K562 (cell line): ENCODE measurements around the gene POPDC2. TPM values are rescaled to one million over a fixed set of nuclear protein-coding genes. Genes with fewer than 3 reads are reported as not detected.

Experiments used
- ARID1B ChIP-seq: fragments of 450-650 bp; IDR thresholded peaks from 2 replicates; pipeline ENCODE4 v1.6.1; 2016; ENCODE audit warnings: antibody characterized with exemption, mild to moderate bottlenecking, inconsistent platforms
- BRD4 ChIP-seq: fragments of 200-600 bp; sonication (generic); IDR thresholded peaks from 2 replicates; pipeline ENCODE4 v1.6.1; 2017; ENCODE audit warnings: inconsistent platforms
- DACH1 ChIP-seq: fragments of 450-650 bp; IDR thresholded peaks from 2 replicates; pipeline ENCODE4 v1.6.1; 2018; ENCODE audit not compliant: partially characterized antibody
- EP300 ChIP-seq: IDR thresholded peaks from 2 replicates; pipeline ENCODE4 v1.6.1; 2012; ENCODE audit warnings: low read length, improper control_type of control experiment
- IRF2 ChIP-seq: sonication (generic); formaldehyde crosslinking; IDR thresholded peaks from 2 replicates; pipeline ENCODE4 v1.8.1; 2022; ENCODE audit warnings: mild to moderate bottlenecking, missing genetic modification reagents
- JUN ChIP-seq, 2 experiments: sonication (generic) in 1 of 2; formaldehyde crosslinking in 1 of 2; IDR thresholded peaks; 2 replicates each; pipeline versions ENCODE4 v1.6.1 to v1.8.0; 2012 to 2022; ENCODE audit warnings: borderline replicate concordance in 2 of 2, mild to moderate bottlenecking in 2 of 2, improper control_type of control experiment in 1 of 2, low read depth in 1 of 2, low read length in 1 of 2, missing genetic modification reagents in 1 of 2
- MEIS2 ChIP-seq: fragments of 450-650 bp; IDR thresholded peaks from 2 replicates; pipeline ENCODE4 v1.6.1; 2014; ENCODE audit warnings: mild to moderate bottlenecking; ENCODE audit not compliant: partially characterized antibody
- PURB ChIP-seq: sonication (generic); formaldehyde crosslinking; IDR thresholded peaks from 2 replicates; pipeline ENCODE4 v1.9.0; 2021; ENCODE audit warnings: low read depth, mild to moderate bottlenecking, missing genetic modification reagents
- RUNX1 ChIP-seq: sonication (generic); IDR thresholded peaks from 2 replicates; pipeline ENCODE4 v1.6.1; 2016; ENCODE audit warnings: antibody characterized with exemption, low read depth
- SMARCA4 ChIP-seq: fragments of 450-650 bp; IDR thresholded peaks from 2 replicates; pipeline ENCODE4 v1.6.1; 2016
- TCF3 ChIP-seq: sonication (generic); formaldehyde crosslinking; IDR thresholded peaks from 2 replicates; pipeline ENCODE4 v1.4.0; 2020; ENCODE audit warnings: mild to moderate bottlenecking, missing genetic modification reagents
- TEAD4 ChIP-seq, 2 experiments: sonication (generic) in 1 of 2; formaldehyde crosslinking in 1 of 2; IDR thresholded peaks; 2 replicates each; pipeline versions ENCODE4 v1.6.1 to v1.8.0; 2012 to 2022; ENCODE audit warnings: borderline replicate concordance in 1 of 2, inconsistent platforms in 1 of 2, low read length in 1 of 2, mild to moderate bottlenecking in 1 of 2, missing genetic modification reagents in 1 of 2
- ZNF3 ChIP-seq: fragments of 250-450 bp; sonication (Bioruptor Pico); IDR thresholded peaks from 2 replicates; pipeline ENCODE4 v1.5.0; 2021; ENCODE audit warnings: mild to moderate bottlenecking, moderate library complexity
- ZNF384 ChIP-seq: IDR thresholded peaks from 2 replicates; pipeline ENCODE4 v1.6.1; 2012; ENCODE audit warnings: low read depth, low read length, improper control_type of control experiment
- polyA plus RNA-seq, 8 experiments: library from polyadenylated mRNA; depleted of rRNA in 4 of 8; stranded (reverse) in 5 of 8; unstranded in 3 of 8; fragments of >200 nt; fragmentation: Nextera tagmentation in 2 of 8; fragmentation: Illumina TruSeq in 1 of 8; extraction: Ambion mirVana in 2 of 8; extraction: Trizol in 1 of 8; gene quantifications; 2 replicates each; pipeline versions ENCODE4 v1.2.1 to v1.2.3, GENCODE V29; 2011 to 2014; ENCODE audit warnings: inconsistent platforms in 1 of 8, missing spikeins in 1 of 8
- total RNA-seq, 7 experiments: library from RNA; depleted of rRNA in 6 of 7; stranded (reverse); fragments of >200 nt in 6 of 7; fragmentation: Illumina TruSeq in 2 of 7; extraction: Trizol in 2 of 7; gene quantifications; 2 replicates each; pipeline versions ENCODE4 v1.2.1 to v1.2.3, GENCODE V29; 2011 to 2021; ENCODE audit warnings: low replicate concordance in 1 of 7
- TF ChIP-seq, protein P1 (sequence below): sonication (generic); IDR thresholded peaks from 2 replicates; pipeline ENCODE4 v1.6.1; 2016
- TF ChIP-seq, protein P2 (sequence below): fragments of 200-800 bp; sonication (Bioruptor generic); IDR thresholded peaks from 2 replicates; pipeline ENCODE4 v1.6.1; 2017; ENCODE audit warnings: missing genetic modification characterization, missing compliant biosample characterization
- TF ChIP-seq, protein P3 (sequence below): IDR thresholded peaks from 2 replicates; pipeline ENCODE4 v1.6.1; 2016; ENCODE audit warnings: missing genetic modification characterization, missing compliant biosample characterization
- TF ChIP-seq, protein P4 (sequence below), 3 experiments: fragments of 200-800 bp in 1 of 3; fragments of 250-450 bp in 1 of 3; fragments of 450-650 bp in 1 of 3; sonication (Bioruptor Pico) in 1 of 3; sonication (Bioruptor generic) in 1 of 3; formaldehyde crosslinking in 1 of 3; IDR thresholded peaks; 2 replicates each; pipeline versions ENCODE4 v1.6.1 to v1.8.0; 2016 to 2022; ENCODE audit warnings: mild to moderate bottlenecking in 2 of 3, missing genetic modification characterization in 2 of 3, missing compliant biosample characterization in 1 of 3, moderate library complexity in 1 of 3

The POPDC2 gene
- total and polyA plus RNA-seq, 9 of the 15 experiments (the other 6 are each of a cell fraction or from before 2014, with no cell fraction given), result 0.08 to 0.32 (median 0.13) TPM; not detected in 4

DNA sequence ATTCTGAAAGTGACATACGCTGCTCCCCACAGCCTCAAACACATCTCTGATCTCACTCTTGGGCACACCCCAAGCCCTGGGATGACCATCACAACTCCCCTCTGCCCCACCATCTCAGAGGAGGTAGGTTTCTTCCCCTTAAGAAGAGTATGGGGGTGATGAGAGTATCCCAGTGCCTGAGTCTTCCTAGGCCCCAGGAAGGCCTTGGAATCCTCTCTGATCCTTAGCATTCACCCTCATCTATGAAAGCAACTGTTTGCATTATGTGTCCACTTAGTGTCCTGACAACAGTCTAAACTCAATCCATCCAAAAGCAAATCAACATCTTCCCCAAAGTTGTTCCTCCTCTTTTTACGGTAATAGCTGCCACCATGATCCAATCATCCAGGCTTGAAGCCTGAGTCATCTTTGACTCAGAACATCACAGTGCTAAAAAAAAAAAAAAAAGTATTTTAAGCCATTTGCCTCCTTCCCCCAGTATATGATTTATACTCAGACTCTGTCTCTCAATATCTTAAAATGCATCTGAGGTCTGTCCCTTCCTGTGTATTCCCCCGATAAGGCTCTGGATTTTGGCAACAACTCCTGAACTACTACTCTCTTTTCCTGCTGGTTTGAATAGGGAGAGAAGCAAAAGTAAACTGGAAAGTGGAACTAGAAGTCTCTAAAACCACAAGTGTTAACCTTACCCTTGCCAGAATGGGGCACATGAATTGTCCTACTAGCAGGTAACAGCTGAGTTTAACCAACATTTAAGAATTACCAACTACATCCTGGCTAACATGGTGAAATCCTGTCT lies 22.5 kb downstream of the POPDC2 start (continued):
- TF ChIP-seq, protein P1, sequence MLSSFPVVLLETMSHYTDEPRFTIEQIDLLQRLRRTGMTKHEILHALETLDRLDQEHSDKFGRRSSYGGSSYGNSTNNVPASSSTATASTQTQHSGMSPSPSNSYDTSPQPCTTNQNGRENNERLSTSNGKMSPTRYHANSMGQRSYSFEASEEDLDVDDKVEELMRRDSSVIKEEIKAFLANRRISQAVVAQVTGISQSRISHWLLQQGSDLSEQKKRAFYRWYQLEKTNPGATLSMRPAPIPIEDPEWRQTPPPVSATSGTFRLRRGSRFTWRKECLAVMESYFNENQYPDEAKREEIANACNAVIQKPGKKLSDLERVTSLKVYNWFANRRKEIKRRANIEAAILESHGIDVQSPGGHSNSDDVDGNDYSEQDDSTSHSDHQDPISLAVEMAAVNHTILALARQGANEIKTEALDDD, result peak; percentile 83
- TF ChIP-seq MEIS2, result peak; percentile 85
- peak; percentile 44; the same call in 1 of the 2 replicates for TF ChIP-seq TEAD4 (IDR thresholded peaks at IDR 0.05; ENCODE audit: low read length)
- no peak for TF ChIP-seq TEAD4 (CRISPR knock-in tag; IDR thresholded peaks at IDR 0.05; ENCODE audit: borderline replicate concordance)
- TF ChIP-seq IRF2 (CRISPR knock-in tag), result no peak
- TF ChIP-seq DACH1, result no peak
- TF ChIP-seq TCF3 (CRISPR knock-in tag), result peak; percentile 39; the same call in 1 of the 2 replicates
- peak; percentile 52; the same call in 1 of the 2 replicates for TF ChIP-seq SMARCA4
- TF ChIP-seq, protein P2, sequence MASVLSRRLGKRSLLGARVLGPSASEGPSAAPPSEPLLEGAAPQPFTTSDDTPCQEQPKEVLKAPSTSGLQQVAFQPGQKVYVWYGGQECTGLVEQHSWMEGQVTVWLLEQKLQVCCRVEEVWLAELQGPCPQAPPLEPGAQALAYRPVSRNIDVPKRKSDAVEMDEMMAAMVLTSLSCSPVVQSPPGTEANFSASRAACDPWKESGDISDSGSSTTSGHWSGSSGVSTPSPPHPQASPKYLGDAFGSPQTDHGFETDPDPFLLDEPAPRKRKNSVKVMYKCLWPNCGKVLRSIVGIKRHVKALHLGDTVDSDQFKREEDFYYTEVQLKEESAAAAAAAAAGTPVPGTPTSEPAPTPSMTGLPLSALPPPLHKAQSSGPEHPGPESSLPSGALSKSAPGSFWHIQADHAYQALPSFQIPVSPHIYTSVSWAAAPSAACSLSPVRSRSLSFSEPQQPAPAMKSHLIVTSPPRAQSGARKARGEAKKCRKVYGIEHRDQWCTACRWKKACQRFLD (CRISPR knock-in tag), result peak; percentile 73
- TF ChIP-seq, protein P3, sequence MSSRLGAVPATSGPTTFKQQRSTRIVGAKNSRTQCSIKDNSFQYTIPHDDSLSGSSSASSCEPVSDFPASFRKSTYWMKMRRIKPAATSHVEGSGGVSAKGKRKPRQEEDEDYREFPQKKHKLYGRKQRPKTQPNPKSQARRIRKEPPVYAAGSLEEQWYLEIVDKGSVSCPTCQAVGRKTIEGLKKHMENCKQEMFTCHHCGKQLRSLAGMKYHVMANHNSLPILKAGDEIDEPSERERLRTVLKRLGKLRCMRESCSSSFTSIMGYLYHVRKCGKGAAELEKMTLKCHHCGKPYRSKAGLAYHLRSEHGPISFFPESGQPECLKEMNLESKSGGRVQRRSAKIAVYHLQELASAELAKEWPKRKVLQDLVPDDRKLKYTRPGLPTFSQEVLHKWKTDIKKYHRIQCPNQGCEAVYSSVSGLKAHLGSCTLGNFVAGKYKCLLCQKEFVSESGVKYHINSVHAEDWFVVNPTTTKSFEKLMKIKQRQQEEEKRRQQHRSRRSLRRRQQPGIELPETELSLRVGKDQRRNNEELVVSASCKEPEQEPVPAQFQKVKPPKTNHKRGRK (tag), result no peak
- no peak for TF ChIP-seq PURB (CRISPR knock-in tag)
- TF ChIP-seq JUN (IDR thresholded peaks at IDR 0.05; ENCODE audit: borderline replicate concordance, low read depth, low read length), result peak; percentile 59
- TF ChIP-seq JUN (CRISPR knock-in tag; IDR thresholded peaks at IDR 0.05; ENCODE audit: borderline replicate concordance), result no peak
- TF ChIP-seq ARID1B, result peak; percentile 67
- peak; percentile 84 for TF ChIP-seq ZNF384
- peak; percentile 68; the same call in 1 of the 2 replicates for TF ChIP-seq BRD4
- TF ChIP-seq ZNF3, result no peak
- TF ChIP-seq, protein P4, sequence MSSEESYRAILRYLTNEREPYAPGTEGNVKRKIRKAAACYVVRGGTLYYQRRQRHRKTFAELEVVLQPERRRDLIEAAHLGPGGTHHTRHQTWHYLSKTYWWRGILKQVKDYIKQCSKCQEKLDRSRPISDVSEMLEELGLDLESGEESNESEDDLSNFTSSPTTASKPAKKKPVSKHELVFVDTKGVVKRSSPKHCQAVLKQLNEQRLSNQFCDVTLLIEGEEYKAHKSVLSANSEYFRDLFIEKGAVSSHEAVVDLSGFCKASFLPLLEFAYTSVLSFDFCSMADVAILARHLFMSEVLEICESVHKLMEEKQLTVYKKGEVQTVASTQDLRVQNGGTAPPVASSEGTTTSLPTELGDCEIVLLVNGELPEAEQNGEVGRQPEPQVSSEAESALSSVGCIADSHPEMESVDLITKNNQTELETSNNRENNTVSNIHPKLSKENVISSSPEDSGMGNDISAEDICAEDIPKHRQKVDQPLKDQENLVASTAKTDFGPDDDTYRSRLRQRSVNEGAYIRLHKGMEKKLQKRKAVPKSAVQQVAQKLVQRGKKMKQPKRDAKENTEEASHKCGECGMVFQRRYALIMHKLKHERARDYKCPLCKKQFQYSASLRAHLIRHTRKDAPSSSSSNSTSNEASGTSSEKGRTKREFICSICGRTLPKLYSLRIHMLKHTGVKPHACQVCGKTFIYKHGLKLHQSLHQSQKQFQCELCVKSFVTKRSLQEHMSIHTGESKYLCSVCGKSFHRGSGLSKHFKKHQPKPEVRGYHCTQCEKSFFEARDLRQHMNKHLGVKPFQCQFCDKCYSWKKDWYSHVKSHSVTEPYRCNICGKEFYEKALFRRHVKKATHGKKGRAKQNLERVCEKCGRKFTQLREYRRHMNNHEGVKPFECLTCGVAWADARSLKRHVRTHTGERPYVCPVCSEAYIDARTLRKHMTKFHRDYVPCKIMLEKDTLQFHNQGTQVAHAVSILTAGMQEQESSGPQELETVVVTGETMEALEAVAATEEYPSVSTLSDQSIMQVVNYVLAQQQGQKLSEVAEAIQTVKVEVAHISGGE (CRISPR knock-in tag; IDR thresholded peaks at IDR 0.05), result peak in 1 of 3 experiments; percentile 32; a peak in 1 of 6 replicates
- TF ChIP-seq EP300, result peak; percentile 71
- TF ChIP-seq RUNX1, result no peak
